ENCODE measurements around the gene SPTSSB. TPM values are rescaled to one million over a fixed set of nuclear protein-coding genes. Genes with fewer than 3 reads are reported as not detected.

The SPTSSB gene
- polyA plus RNA-seq (ENCODE audit: insufficient read length), result 4.7 TPM
- long read RNA-seq, donor 1, partial matches to known transcripts, result 0 of 3 reads
- long read RNA-seq, donor 1, other reads (novel, unspliced or antisense), result 0 of 3 reads
- long read RNA-seq, donor 2, partial matches to known transcripts, result 0 of 3 reads
- long read RNA-seq, donor 2, other reads (novel, unspliced or antisense), result 0 of 3 reads
- long read RNA-seq, donor 3, partial matches to known transcripts, result 0 of 1 reads
- long read RNA-seq, donor 3, other reads (novel, unspliced or antisense), result 0 of 1 reads
- long read RNA-seq, donor 4, result 0 reads
- long read RNA-seq, donor 5, partial matches to known transcripts, result 0 of 3 reads
- long read RNA-seq, donor 5, other reads (novel, unspliced or antisense), result 0 of 3 reads
- long read RNA-seq, donor 6, result 0 reads
- long read RNA-seq, donor 7, partial matches to known transcripts, result 0 of 2 reads
- long read RNA-seq, donor 7, other reads (novel, unspliced or antisense), result 0 of 2 reads
- long read RNA-seq, donor 8, partial matches to known transcripts, result 0 of 1 reads
- long read RNA-seq, donor 8, other reads (novel, unspliced or antisense), result 0 of 1 reads

DNA sequence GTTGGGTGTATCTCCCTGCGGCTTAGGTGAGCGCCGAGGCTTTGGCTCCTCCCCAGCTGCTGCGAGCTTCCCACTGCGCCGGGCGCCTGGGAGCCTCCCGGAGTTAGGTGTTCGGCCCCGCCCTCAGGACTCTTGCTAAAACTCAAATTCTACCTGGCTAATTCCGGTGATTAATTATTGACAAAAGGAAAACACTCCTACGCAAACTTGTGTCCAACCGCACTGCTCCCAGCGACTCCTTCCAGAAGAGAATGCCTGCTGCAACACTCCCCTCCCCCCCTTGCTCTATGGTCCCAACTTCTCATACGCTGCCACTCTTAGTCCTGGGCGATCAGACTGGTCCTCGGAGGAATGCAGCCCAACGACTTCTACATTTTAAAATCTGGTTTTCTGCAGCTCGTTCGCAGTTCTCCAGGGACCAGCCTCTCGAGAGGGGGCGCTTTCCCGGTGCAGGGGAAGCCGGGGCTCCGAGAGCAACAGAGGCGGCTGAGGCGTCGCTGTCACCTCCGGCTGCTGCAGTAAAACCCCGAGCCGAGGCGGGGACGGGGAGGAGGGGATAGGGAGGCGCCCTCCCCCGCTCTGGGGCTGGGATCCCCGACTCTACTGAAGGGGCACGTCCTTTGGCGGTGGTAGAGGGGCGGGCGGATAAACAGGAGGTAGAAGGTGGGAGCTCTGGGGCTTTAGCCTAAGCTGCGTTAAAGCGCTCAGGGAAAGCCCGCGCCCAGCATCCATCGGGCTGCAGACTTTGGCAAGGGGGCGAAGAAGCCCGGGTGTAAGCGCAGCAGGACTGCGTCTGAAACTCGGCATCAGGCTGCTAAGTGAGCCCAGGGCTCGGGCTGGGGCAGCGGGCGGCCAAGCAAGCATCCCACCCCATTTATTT lies at the start of gene SPTSSB:
Gene SPTSSB, minus strand, starts transcription at position 77 of the 880 bp plus-strand sequence. CDS start 25,194 bp downstream, outside the sequence.
- peak; percentile 62 for DNase-seq

- DNase-seq, result peak; percentile 31
Observed at GRCh38 chr3:161420746-161421145, 49.4 kb upstream of the SPTSSB start.

- no peak for DNase-seq
Observed at GRCh38 chr3:161419555-161420333, 48.4 kb upstream of the SPTSSB start.

DNA sequence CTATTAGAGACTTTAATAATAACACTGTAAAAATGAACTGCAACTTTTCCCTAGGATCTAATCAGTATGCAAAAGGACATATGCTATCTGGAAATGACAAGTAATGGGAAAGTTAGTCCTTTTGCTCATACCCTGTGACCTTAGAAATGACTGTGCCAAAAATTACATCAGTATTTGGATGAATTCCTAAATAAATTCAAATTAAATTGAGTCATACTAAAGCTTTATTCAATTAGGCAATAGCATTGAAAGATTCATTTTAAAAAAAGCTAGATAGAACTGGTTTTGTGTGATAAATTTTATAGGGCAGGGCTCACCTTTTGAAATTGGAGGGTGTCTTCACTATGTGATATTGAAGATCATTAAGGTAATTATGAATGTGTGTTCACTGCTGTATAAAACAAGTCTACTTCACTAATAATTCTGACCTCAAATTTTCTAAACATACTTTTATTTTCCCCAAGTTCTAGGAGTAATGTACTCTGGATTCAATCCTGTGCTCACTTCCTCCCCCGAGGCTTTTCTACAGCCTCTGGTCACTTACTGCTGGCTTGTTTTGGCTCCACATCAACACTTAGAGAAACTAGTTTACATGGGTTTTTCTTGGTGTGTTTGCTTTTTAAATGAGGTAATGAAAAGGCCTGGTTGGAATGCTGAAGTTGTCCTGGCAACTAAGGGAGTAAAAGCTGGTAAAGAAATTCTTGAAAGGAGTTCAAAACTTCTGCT lies 44.4 kb upstream of the SPTSSB start:
- DNase-seq, result peak; percentile 41

DNA sequence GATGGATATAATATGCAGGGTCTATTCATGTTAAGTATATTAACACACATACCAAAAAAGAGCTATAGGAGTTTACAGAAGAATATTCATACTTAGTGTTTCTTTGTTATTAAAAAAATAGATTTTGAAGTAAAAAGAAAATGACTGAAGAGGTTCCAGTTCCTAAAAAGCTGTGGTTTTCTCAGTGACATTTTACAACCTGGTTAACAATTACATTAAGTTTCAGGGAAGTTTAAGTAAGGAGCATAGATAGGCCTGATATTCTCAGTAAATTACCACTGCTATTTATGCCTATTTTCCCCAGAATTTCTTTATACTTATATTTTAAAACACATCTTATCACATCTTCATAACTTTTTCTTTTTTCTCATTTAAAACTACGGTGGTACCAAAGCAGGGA lies 43.6 kb upstream of the SPTSSB start:
- DNase-seq, result no peak

DNA sequence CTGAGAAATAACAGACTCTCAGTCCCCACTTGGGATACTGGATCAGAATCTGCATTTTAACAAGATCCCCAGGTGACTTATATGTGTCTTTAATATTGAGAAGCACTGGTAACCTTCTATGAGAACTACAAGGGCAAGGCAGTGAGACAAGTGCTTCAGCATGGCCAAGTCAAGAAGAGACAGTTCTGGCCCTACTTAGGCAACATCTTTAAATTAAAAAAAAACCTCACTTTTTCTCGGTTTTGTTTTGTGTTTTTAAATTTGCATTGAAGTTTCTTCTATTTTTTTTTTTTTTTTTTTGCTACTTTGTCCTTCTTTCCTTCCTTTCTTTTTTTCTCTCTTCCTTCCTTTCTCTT lies 42.5 kb upstream of the SPTSSB start:
- DNase-seq, result no peak

DNA sequence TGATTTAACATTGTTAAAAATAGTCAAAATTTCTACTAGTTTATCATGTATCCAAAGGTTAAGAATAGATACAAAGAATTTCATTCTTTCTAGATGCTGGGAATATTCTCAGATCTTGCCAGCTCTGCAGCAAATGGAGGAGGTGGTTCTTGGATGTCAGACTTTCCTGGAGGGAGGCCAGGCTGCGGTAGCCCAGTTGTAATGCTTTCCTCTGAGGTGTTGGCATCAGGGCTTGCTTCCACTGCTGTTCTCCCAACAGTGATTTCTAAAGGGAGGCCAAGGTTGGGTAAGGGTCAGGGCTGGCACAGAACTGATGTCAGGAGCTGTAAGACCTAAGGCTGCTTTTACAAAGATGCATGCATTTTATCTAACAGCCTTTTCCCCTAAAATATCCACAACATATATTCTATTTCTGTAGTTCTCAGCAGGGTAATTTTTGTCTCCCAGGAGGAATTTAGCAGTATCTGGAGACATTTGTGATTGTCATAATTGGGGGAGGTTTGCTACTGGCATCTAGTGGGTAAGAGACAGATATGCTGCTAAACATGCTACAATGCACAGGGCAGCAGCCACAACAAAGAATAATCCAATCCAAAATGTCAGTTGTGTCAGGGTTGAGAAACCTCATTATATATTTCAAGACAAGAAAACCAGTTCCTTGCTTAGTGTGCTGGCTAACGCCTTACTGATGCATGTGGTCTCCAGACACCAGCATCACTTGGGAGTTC lies 42.0 kb upstream of the SPTSSB start:
- no peak for DNase-seq

DNA sequence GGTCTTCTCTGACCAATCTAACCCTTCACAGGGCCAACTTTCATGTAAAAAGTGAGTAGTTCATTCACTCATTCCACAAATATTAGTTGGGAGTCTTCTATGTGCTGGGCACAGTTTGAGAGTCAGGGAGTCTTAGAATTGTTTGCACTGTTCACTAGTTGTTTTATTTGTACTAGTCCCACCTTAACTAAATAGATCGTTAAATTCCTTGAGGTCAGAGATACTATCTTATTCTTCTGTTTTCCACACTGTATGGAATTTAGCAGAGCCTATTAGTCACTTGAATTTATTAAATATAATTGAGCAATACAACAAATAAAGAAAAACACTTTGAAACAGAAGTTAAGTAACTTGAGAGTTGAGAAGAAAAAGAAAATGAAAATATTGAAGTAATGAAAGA lies 40.8 kb upstream of the SPTSSB start:
- DNase-seq, result no peak

GRCh38 chr3:161409858-161410257 lies 38.5 kb upstream of the SPTSSB start:
- DNase-seq, result no peak

DNA sequence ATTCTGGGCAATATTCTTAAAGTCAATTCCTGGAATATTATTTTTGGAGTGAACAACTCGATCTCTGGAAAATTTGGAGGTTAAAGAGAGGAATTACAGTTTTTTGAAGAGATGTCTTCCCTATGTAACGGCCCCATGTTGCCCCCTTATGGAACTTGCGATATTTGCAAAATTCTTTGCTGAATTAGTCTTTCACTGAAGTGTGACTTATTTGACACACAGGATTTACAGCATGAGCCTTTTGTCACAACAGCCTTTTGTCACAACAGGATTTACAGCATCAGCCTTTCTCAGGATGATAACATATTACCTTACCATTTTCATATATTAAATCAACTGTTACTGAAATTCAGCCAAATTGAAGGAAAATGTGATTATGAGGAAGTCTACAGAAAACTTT lies 37.8 kb upstream of the SPTSSB start:
- peak; percentile 60 for DNase-seq

GRCh38 chr3:161406594-161407555 lies 35.6 kb upstream of the SPTSSB start:
- DNase-seq, result no peak

DNA sequence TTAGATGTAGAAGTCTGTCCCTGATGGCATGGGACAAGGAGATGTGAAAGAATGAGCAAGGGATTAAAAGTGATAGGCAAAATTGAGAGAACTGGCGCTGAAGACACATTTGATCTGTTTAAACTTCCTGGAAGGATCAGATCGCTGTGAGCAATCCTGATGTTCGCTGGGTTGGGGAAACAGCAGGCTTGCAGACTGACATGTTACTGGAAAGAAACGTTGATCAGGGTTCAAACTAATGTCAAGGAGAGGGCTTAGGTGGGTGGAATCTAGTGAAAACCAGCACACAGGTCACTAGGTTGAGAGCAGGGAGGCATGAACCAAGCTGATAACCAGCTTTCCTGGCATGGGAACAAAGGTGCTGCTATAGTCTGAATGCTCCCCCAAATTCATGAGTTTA lies 34.5 kb upstream of the SPTSSB start:
- no peak for DNase-seq

- DNase-seq, result no peak
Observed at GRCh38 chr3:161405087-161405486, 33.8 kb upstream of the SPTSSB start.

DNA sequence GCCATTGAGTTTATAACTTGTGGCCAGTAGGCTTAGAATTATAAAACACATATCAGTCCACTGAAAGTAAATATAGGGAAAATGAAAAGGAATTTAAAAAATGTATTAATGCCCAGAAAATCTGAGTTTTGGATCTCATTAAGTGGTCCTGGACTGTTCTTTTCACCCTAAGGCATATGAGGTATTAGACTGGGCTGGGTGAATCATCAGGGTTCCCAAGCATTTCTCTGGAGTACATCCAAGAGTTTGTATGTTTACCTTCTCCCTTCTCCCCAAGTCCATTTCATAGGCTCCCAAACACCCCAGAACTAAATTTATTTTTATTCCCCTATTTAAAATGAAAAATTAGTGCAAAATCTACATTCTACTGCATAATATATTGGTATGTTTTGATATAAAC lies 31.9 kb upstream of the SPTSSB start:
- DNase-seq, result no peak

GRCh38 chr3:161401389-161401788 lies 30.1 kb upstream of the SPTSSB start:
- no peak for DNase-seq

DNA sequence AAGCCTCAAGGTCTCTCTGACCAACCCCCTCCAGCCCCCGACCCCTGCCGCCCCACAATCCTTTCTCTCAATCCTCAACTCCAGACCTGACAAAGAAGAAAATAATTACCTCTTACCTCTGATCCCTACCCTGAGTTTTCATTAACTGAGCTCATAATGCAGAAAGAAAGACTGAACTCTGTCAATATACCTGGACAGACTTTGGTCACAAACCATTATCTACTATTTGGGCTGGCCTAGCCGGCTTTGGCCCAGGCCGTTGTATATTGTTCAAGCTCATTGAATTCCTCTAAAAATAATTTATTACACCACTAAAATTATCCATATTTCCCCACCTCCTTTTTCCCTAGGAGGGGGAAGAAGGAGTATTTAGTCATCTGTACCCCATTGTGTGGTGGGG lies 29.3 kb upstream of the SPTSSB start:
- no peak for DNase-seq

DNA sequence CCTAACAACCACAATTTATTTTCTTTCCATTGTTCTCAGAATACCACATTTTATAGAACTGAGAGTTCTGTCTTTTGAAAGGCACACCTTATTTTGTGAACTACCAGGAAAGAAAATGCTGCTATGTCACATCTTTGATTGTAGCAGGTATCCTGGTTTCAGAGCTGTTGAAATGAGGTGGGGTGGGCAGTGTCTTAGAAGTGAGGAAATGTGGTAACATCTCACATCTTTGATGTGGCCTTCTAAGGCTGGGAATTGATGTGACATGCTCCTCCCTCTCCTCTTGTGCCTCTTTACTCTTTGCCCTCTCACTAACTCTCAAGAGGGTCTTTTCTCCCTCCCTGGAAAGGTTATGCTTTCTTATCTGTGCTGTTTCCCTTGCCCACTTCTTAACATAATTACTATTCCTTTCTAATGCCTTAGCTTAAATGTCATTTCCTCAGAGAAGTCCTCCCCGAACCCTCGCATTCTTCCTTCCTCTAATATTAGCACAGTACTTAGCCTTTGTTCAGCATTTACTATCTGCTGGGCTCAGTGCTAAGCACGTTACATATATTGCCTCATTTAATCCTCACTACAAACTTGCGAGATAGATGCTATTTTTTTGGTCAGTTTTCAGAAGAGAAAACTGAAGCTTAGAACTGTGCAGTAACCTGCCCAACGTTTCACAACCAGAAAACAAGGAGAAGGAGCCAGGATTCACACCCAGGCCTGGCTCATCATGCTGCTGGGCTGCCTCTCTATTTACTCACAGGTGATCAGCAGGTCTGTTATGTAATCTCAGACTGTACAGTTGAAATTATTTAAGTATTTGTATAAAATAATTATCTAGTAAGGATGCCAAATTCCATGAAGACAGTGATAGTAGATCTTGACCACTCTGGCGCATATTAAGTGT lies 24.0 kb upstream of the SPTSSB start:
- no peak for DNase-seq

GRCh38 chr3:161393803-161394202 lies 22.5 kb upstream of the SPTSSB start:
- DNase-seq, result no peak
